PC-3 (cell line): ENCODE results near the gene RAD21L1.

ENCODE experiments used
- EZH2 ChIP-seq: fragments of 300-600 bp; sonication (generic); IDR thresholded peaks from one replicate; pipeline ENCODE4 v1.6.1; 2017; ENCODE audit warnings: antibody characterized with exemption, mild to moderate bottlenecking, low read length; ENCODE audit not compliant: unreplicated experiment
- EZH2phosphoT487 ChIP-seq: fragments of 300-600 bp; sonication (generic); IDR thresholded peaks from 2 replicates; pipeline ENCODE4 v1.6.1; 2018; ENCODE audit warnings: mild to moderate bottlenecking, antibody characterized with exemption, low read length, borderline replicate concordance
- TF ChIP-seq, protein P1 (sequence below): fragments of 300-600 bp; sonication (generic); conservative IDR thresholded peaks from 2 replicates; pipeline ENCODE4 v1.5.1; 2017; ENCODE audit warnings: antibody characterized with exemption, low read depth, mild to moderate bottlenecking, low read length

DNA sequence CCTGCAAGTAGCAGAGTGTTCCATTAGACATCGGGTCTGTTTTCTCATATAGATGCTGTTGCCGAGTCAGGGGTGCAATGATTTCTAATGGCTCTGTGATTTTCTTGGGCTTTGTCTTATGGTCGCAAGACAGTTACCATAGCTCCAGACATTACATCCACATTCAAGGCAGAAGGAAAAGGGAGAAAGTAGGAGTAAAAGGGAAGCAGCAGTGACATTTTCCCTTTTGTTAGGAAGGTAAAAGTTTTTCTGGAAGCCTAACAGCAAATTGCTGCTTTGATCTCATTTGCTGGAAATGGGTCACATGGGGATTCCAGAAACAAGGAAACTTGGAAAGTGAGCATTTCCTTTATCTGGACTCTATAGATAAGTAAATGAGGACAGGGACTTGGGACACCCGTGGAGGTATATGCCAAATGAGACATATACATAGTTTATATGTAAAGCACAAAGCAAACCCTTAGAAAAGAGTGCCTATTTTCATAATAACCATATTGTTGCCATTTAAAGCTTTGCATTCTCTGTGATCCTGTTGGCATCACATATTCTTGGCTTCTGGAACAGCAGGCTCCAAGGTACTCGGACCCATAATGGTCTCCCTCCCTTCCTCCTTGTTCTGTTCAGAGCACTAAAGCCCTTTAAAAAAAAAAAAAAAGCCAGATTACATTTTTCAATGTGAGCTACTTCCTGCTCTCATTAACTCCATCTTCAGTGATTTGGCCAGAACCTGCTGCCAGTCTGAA, 22.9 kb upstream of the RAD21L1 start, which contains the start of gene C20orf202:
- TF ChIP-seq, protein P1, sequence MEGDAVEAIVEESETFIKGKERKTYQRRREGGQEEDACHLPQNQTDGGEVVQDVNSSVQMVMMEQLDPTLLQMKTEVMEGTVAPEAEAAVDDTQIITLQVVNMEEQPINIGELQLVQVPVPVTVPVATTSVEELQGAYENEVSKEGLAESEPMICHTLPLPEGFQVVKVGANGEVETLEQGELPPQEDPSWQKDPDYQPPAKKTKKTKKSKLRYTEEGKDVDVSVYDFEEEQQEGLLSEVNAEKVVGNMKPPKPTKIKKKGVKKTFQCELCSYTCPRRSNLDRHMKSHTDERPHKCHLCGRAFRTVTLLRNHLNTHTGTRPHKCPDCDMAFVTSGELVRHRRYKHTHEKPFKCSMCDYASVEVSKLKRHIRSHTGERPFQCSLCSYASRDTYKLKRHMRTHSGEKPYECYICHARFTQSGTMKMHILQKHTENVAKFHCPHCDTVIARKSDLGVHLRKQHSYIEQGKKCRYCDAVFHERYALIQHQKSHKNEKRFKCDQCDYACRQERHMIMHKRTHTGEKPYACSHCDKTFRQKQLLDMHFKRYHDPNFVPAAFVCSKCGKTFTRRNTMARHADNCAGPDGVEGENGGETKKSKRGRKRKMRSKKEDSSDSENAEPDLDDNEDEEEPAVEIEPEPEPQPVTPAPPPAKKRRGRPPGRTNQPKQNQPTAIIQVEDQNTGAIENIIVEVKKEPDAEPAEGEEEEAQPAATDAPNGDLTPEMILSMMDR, result no peak
- TF ChIP-seq EZH2phosphoT487 (no peak), EZH2 (no peak)
